Tibial nerve (tissue), 4 donors: ENCODE data around the gene TOP3A. TPM values are rescaled to one million over a fixed set of nuclear protein-coding genes. Genes with fewer than 3 reads are reported as not detected.

Experiments
- DNase-seq, 2 donors: peaks; one replicate each; pipeline ENCODE4 v3.0.0-alpha.2; 2019; ENCODE audit warnings: low spot score in 2 of 2
- H3K27ac ChIP-seq, 4 donors: fragments of 200-600 bp; sonication (generic) in 3 of 4; one replicate each; pipeline ENCODE4 v1.5.1; 2017 to 2019; ENCODE audit warnings: mild to moderate bottlenecking in 1 of 4
- H3K27me3 ChIP-seq, 2 donors: fragments of 200-600 bp; sonication (generic) in 1 of 2; one replicate each; pipeline versions ENCODE4 v1.5.1 to v1.6.0; 2017 to 2019
- H3K36me3 ChIP-seq, 3 donors: fragments of 200-600 bp; sonication (generic); one replicate each; pipeline ENCODE4 v1.5.1; 2018 to 2019
- H3K4me1 ChIP-seq, 4 donors: fragments of 200-600 bp; sonication (generic) in 3 of 4; one replicate each; pipeline ENCODE4 v1.5.1; 2017 to 2019
- H3K4me3 ChIP-seq, 4 donors: fragments of 200-600 bp; sonication (generic) in 3 of 4; one replicate each; pipeline ENCODE4 v1.5.1; 2017 to 2019; ENCODE audit warnings: mild to moderate bottlenecking in 1 of 4, moderate library complexity in 1 of 4
- H3K9me3 ChIP-seq, 4 donors: fragments of 200-600 bp; sonication (generic) in 3 of 4; one replicate each; pipeline ENCODE4 v1.5.1; 2017 to 2019
- CTCF ChIP-seq, 5 experiments: fragments of 200-600 bp in 3 of 5; fragments of 450-650 bp in 2 of 5; sonication (generic) in 3 of 5; IDR thresholded peaks; one replicate each; pipeline ENCODE4 v1.5.1; 2016 to 2019; ENCODE audit warnings: antibody characterized with exemption in 5 of 5, mild to moderate bottlenecking in 3 of 5, moderate library complexity in 2 of 5
- EP300 ChIP-seq, 2 donors: sonication (generic); formaldehyde crosslinking; IDR thresholded peaks; one replicate each; pipeline ENCODE4 v1.6.1; 2017; ENCODE audit warnings: antibody characterized with exemption in 2 of 2, mild to moderate bottlenecking in 1 of 2
- POLR2A ChIP-seq, 2 donors: fragments of 450-650 bp; IDR thresholded peaks; one replicate each; pipeline ENCODE4 v1.6.1; 2017; ENCODE audit warnings: antibody characterized with exemption in 2 of 2, mild to moderate bottlenecking in 2 of 2, moderate library complexity in 2 of 2
- WGBS, 2 donors: methylation state at CpG; one replicate each; pipeline ENCODE4 v1.1.5; 2018; 5-methylcytosine and 5-hydroxymethylcytosine counted together
- total RNA-seq, 4 donors: library from RNA; depleted of rRNA; stranded (reverse); fragments of >200 nt; gene quantifications; one replicate each; pipeline ENCODE4 v1.1.0, GENCODE V29; 2016

Gene TOP3A
- total RNA-seq, 4 donors from 2014 or later: 47.9 to 92.4 (median 63.5) TPM

GRCh38 chr17:18259621-18260331 is 55.0 kb downstream of the TOP3A start:
- Histone ChIP-seq H3K27ac (peak overlapping the region; percentile 62 to 99 (median 88)), H3K27me3 (no peaks in the 10 kb centered on the region), H3K4me3 (peak overlapping the region in 3 of 4 donors; percentile 72 to 82 (median 74)), H3K36me3 (peaks cover 0 to 41% (median 12%) of the 10 kb centered on the region in 3 donors), H3K9me3 (no peaks in the 10 kb centered on the region), H3K4me1 (peaks cover 0 to 60% (median 37%) of the 10 kb centered on the region in 4 donors)
- no peak for TF ChIP-seq CTCF (IDR thresholded peaks at IDR 0.05)
- WGBS, 2 donors: 71 to 72% methylated on average over 19 to 22 of the region's 22 CpGs
- DNase-seq: no peak

GRCh38 chr17:18258356-18259038 is 56.3 kb downstream of the TOP3A start, which contains the start of gene FLII:
Gene FLII (minus strand): TSS chr17:18258738. CDS start chr17:18258690, 48 bp downstream.
- peak; percentile 58 to 80 for TF ChIP-seq POLR2A (IDR thresholded peaks at IDR 0.05)
- TF ChIP-seq EP300 (IDR thresholded peaks at IDR 0.05): peak in 1 of 2 donors; percentile 81
- peak in 1 of 5 experiments; percentile 16 for TF ChIP-seq CTCF (IDR thresholded peaks at IDR 0.05)
- Histone ChIP-seq H3K27me3 (no peaks in the 10 kb centered on the region), H3K36me3 (peaks cover 0 to 41% (median 15%) of the 10 kb centered on the region in 3 donors), H3K27ac (peak within 1 kb of the TSS; percentile 88 to 99 (median 97)), H3K9me3 (no peaks in the 10 kb centered on the region), H3K4me3 (peak within 1 kb of the TSS; percentile 83 to 100 (median 98)), H3K4me1 (peaks cover 0 to 60% (median 37%) of the 10 kb centered on the region in 4 donors)
- DNase-seq: peak in 1 of 2 donors; percentile 22
- 0 to 2% methylated on average over 3 to 21 of the region's 71 CpGs for WGBS, 2 donors

- Histone ChIP-seq H3K4me3 (peak overlapping the region; percentile 83 to 100 (median 98)), H3K4me1 (peaks cover 0 to 60% (median 37%) of the 10 kb centered on the region in 4 donors), H3K36me3 (peaks cover 0 to 41% (median 19%) of the 10 kb centered on the region in 3 donors), H3K9me3 (no peaks in the 10 kb centered on the region), H3K27ac (peak overlapping the region; percentile 88 to 99 (median 97)), H3K27me3 (no peaks in the 10 kb centered on the region)
- WGBS, 2 donors: 0 to 2% methylated on average over 6 to 15 of the region's 16 CpGs
- DNase-seq: peak; percentile 53 to 59
- TF ChIP-seq CTCF (IDR thresholded peaks at IDR 0.05) (no peak), EP300 (IDR thresholded peaks at IDR 0.05) (no peak), POLR2A (IDR thresholded peaks at IDR 0.05) (no peak)
Observed at GRCh38 chr17:18257982-18258355, 56.8 kb downstream of the TOP3A start.

- Histone ChIP-seq H3K4me3 (peak overlapping the region; percentile 83 to 100 (median 98)), H3K36me3 (peaks cover 0 to 43% (median 19%) of the 10 kb centered on the region in 3 donors), H3K27me3 (no peaks in the 10 kb centered on the region), H3K27ac (peak overlapping the region; percentile 88 to 99 (median 97)), H3K9me3 (no peaks in the 10 kb centered on the region), H3K4me1 (peaks cover 0 to 55% (median 35%) of the 10 kb centered on the region in 4 donors)
- 22 to 25% methylated on average over 13 to 18 of the region's 18 CpGs for WGBS, 2 donors
- TF ChIP-seq EP300 (IDR thresholded peaks at IDR 0.05) (no peak), POLR2A (IDR thresholded peaks at IDR 0.05) (no peak), CTCF (IDR thresholded peaks at IDR 0.05) (no peak)
- peak in 1 of 2 donors; percentile 56 for DNase-seq
Observed at GRCh38 chr17:18257268-18257981, 57.4 kb downstream of the TOP3A start.
